Left cardiac atrium (tissue), 4 donors: ENCODE data around the gene CMC1. TPM values are rescaled to one million over a fixed set of nuclear protein-coding genes. Genes with fewer than 3 reads are reported as not detected.
"Not testable (repeated sequence)": the region's sequence is repeated elsewhere in the genome, so short reads cannot be mapped to it uniquely, and the experiment has no call there.

Source experiments
- ATAC-seq, 2 donors: fragments of 200-7000 bp; cut with Tn5 transposase; one replicate each; pipeline ENCODE4 v1.9.1; 2020; ENCODE audit warnings: mild to moderate bottlenecking in 2 of 2, moderate library complexity in 2 of 2
- DNase-seq: peaks from one replicate; pipeline ENCODE4 v3.0.0-alpha.2; 2020
- intact Hi-C, 2 donors: fragments of 100-400 bp; cut with DNase I; formaldehyde crosslinking; loops; one replicate each; pipeline versions ENCODE4 v1.14.1 to v1.15.1; 2022 to 2023
- long read RNA-seq: library from polyadenylated mRNA; unstranded; transcript quantifications from one replicate; pipeline ENCODE4 v2.0.0, GENCODE V29; 2021
- total RNA-seq, 2 donors: library from RNA; stranded (reverse); fragmentation: NEBNext Ultra II Directional; extraction: Animal tissue kit (Norgen Biotek cat#: 25700); gene quantifications; one replicate each; pipeline ENCODE4 v1.2.1, GENCODE V29; 2021
- donor health status: DM: no; HTN: yes; CAD: no.
- donor health status: DM: no; HTN: yes; CAD: no; lungs with severe emphysema.
- donor health status: DM: yes; HTN: yes; CAD: no.
- donor health status: Dilated cardiomyopathy.

CMC1 gene, protein sequence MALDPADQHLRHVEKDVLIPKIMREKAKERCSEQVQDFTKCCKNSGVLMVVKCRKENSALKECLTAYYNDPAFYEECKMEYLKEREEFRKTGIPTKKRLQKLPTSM
- total RNA-seq = 10 to 100 TPM; 28.6 to 32.0 TPM
- long read RNA-seq, full-length matches to known transcripts = 4 of 5 reads
- long read RNA-seq, partial matches to known transcripts = 0 of 5 reads
- long read RNA-seq, other reads (novel, unspliced or antisense) = 1 of 5 reads

DNA sequence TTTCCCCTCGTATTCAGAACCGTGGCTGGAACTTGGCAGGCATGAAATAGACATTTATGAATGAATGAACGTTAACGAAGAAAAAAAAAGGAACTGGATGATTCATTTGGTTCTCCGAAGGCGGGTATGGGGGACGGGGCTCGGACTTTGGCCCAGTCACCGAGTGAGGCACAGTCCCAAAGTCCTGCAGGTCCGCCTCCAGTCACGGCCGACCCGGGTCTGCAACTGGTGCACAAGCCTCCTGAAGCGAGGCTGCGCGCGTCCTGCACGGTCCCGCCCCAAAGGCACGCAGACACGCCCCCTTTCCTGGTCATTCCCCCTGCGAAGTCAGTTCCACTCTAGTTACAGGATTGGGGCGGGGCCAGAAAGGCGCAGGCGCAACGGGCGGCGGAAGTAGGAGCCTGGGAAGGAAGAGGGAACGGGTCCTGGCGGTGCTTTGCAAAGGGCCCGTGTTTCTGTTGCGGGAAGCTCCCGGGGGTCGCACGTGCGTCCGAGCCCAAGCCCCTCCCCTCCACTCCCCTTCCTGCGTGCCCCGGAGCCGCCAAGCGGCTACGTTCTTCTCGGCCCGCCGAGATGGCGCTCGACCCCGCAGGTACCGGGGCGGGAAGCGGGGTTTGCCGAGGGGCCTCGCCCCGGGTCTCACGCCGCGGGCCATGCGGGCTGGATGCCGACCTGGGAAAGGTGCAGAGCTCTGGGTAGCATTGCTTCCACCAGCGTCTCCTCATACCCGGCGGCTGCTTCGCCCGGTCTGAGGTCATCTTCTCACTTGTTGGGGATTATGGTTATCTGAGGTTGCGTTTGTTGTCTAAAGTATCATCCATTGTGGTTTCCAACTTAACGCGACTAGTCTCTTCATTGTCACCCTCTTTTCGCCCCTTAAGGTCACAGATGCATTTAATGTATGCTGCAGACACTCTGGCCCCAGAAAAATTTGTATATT lies at the start of gene CMC1:
Gene CMC1 (plus strand): TSS at position 399 of the 940 bp plus-strand sequence. CDS start 175 bp downstream, at position 574.
- DNase-seq = peak; percentile 99
- peak; percentile 100 for ATAC-seq
- intact Hi-C loops = no loop called here

DNA sequence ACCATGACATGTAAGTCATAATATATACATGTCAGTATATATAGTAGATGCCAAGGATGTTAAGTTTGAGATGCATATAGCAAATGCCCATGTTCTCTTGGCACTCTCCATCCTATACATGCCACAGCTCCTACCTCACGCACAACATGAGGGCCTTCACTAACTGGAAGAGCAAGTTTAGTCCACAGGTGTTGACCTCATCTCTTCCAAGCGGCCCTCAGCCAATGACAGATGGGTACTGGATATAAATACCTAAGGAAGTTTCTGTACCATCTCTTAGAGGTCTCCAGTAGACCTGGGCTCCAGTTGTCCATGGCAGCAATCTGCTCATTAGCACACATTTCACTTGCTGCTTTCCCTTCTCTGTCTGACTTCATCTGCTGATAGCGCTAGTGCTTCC lies 43.3 kb upstream of the CMC1 start:
- no peak for ATAC-seq
- intact Hi-C loops = no loop called here
- no peak for DNase-seq

DNA sequence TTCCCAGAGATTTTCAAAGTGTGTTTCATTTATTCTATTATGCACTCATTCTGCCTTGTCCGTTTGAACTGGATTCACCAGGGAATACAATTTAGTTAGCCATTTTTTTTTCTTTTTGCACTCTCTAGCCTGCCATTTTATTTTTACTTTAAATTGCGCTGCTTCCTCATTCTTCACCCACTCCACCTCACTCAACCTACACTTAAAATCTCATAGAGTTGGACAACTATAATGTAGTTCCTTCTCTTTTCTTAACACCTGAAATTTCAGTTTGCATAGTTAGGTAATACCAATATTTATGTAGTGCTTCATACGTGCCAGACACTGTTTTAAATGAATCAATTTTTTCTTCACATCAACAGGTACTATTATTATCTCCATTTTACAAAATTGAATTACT lies 42.4 kb upstream of the CMC1 start:
- intact Hi-C loops = no loop called here
- DNase-seq = no peak
- ATAC-seq = no peak

DNA sequence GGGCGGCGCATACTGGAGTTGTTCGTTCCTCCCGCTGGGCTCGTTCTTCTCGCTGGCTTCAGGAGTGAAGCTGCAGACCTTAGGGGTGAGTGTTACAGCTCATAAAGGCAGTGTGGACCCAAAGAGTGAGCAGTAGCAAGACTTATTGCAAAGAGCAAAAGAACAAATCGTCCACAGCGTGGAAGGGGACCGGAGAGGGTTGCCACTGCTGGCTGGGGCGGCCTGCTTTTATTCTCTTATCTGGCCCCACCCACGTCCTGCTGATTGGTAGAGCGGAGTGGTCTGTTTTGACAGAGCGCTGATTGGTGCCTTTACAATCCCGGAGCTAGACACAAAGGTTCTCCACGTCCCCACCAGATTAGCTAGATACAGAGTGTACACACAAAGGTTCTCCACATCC lies 41.8 kb upstream of the CMC1 start:
- DNase-seq, intact Hi-C loops, ATAC-seq: not testable (repeated sequence)

DNA sequence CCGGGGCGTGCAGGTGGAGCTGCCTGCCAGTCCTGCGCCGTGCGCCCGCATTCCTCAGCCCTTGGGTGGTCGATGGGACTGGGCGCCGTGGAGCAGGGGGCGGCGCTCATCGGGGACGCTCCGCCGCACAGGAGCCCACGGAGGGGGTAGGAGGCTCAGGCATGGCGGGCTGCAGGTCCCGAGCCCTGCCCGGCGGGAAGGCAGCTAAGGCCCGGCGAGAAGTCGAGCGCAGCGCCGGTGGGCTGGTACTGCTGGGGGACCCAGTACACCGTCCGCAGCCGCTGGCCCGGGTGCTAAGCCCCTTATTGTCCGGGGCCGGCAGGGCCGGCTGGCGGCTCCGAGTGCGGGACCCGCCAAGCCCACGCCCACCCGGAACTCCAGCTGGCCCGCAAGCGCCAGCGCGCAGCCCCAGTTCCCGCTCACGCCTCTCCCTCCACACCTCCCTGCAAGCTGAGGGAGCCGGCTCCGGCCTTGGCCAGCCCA lies 41.0 kb upstream of the CMC1 start:
- not testable (repeated sequence) for DNase-seq

DNA sequence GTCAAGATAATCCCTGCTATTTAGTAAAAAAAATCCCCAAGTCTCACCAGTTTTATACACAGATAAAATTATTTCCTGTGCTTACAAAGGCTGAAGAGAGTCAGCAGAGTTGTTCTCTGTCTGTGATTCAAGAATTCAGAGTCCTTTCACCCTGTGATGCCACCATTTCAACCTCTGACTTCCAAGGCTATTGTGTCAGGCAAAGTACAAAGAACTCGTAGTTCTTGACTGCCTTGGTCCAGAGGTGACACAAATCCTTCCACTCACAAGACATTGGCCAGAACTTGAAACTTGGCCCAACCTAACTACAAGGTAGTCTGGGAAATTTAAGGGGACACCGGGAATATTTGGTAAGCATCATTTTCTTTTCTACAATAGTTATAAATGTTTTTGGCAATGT lies 34.9 kb upstream of the CMC1 start:
- ATAC-seq = peak; percentile 37 to 47
- intact Hi-C loops = no loop called here
- DNase-seq = no peak

More for the DNA sequence above, 41.0 kb upstream of the CMC1 start:
- intact Hi-C loops, ATAC-seq: not testable (repeated sequence)

DNA sequence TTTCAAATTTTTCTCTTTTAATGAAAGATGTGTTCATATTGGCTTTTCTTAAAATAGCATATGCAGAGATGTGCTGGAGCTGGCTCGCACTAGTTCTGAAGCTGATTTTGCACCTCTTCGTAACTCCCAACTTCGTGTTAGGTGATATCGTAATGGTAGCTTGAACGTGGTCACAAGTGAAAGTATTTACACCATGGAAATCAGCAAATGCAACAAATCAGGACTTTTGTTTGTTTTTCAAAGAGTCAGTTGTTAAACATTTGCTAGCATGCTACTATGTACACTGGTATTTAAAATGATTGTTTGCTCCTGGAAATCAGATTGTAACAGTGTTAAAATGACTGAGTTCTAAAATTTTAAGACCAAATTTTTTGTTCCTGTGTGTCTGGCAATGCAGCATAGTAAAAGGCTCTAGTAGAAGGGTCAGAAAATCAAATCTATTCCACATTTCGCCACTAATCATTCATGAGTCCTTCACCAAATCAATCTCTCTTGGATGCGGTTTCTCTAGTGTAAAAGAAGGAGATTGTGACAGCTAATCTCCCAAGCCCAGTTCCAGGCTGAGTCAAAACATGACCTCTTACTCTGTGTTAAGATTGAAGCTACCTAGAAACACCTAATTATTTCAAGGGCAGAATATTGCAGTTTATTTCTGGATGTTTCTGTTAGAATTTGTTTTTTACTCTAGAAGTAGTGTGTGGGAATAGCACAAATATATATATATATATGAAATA lies 34.3 kb upstream of the CMC1 start:
- no peak for DNase-seq
- no peak for ATAC-seq
- intact Hi-C loops = no loop called here

DNA sequence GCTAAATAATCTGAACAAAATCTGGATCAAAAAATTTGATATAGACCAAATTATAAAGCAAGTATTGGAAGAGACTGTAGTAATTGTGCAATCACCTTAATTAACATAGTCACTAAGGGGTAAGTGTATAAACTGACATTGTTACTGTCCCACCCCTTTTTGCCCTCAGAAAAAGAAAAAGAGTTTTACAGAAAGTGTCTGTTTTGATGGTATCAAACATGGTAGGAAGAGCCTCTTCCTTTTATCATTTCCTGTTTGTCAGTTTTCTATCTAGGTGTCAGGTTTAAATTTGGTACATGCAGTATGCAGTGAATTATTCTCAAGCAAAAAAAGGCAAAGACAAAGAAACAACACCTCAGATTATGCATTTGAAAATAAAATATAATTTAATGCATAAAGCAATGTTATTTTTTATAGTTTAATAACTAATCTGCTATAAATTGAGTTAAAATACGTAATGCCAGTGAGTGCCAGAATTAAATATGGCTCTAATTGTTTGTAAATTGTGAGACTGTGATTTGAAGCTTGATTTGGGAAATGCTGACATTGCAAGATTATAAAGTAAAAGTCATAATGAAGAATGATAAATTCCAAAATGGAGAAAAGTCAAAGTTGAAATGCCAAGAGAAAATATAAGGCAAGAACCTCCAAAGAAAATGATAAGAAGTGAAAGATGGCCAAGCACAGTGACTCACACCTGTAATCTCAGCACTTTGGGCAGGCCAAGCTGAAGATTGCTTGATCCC lies 30.3 kb upstream of the CMC1 start:
- intact Hi-C loops = no loop called here
- DNase-seq (no peak), ATAC-seq (no peak)

DNA sequence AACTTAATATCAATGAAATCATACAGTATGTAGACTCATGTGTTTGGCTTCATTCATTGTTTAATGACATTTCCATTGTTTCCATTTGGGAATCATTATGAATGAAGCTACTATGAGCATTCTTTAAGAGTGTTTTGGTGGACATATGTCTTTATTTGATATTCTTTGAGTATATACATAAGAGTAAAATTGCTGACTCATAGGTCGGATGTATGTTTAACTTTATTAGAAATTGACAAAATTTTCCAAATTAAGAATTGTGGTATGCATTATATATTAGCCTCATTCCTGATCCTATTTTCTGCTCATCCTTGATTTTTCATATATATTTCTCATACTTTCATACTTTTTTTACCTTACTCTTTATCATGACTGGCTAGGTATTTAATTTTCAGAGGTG lies 28.7 kb upstream of the CMC1 start:
- no peak for ATAC-seq
- no peak for DNase-seq
- intact Hi-C loops = no loop called here

DNA sequence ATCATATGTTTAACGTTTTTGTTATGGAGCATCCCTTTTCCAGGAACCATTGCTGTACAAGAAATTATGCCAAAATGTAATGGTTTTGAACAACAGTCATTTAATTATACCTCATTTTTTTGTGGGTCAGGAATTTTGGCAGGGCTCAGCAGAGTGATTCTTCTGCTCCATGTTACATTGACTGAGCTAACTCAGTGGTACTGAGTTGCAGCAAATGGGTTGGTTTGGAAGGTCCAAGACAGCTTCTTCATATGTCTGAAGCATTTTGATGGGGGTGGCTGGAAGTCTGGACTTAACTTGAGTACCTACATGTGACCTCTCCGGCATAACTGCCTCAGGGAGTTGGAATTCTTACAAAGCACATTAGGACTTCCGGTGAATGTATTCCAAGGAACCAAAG lies 26.0 kb upstream of the CMC1 start:
- DNase-seq (no peak), ATAC-seq (no peak)
- intact Hi-C loops = no loop called here

DNA sequence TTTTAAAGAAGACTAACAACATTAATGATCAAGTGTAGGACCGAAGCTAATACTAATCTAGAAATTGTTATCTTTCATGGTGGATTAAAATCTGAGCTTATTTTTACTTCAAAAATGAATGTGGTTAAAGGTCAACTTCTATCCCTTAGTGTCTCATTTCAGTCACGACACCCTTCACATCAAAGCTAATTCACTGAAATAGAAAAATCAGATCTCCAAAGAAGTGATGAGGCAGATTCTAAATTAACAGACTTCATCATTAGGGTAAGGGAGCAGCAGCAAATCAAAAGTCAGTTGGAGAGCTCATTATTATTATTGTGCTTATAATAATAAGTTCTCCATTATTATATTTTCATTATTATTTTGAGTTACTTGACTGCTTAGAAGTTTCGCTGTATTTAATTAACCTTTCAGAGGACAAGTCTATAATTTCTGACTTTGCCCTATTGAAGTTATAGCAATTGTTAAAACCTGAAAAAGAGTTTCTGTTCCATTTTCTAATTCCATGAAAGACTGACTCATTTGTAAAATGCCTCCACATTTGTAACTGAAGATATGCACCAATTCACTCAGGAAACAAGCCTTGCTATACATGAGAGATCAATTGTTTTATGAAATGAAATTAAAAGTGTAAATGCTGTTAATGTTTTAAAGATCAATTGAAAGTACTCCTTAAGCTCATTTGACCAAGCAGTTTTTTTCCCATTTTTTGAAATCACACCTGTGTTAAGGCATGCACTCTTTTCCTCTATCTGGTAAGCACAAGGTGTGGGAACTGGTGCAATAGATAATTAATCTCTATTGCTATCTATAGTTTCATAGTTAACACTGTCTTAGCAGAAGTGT lies 23.1 kb upstream of the CMC1 start:
- ATAC-seq (no peak), DNase-seq (no peak)
- intact Hi-C loops = no loop called here

DNA sequence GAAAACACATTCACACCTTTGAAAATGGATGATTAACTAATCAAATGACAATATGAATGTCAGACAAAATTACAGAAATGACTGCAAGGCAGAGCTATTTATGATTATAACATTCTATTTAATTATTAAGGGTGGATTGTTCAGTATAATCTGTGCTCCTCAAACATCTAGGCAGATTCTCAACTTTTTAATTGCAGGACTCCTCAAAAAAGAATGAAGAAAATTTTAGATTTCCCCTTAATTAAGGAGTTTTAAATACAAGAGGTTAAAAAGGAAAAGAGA lies 22.6 kb upstream of the CMC1 start:
- DNase-seq (no peak), ATAC-seq (no peak)
- intact Hi-C loops = no loop called here

DNA sequence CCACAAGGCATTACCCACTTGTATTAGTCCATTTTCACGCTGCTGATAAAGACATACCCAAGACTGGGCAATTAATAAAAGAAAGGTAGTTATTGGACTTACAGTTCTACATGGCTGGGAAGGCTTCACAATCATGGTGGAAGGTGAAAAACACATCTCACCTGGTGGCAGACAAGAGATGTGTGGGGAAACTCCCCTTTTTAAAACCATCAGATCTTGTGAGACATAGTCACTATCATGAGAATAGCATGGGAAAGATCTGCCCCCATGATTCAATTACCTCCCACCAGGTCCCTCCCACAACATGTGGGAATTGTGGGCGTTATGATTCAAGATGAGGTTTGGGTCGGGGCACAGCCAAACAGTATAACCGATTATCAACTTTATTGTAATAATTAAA lies 17.0 kb upstream of the CMC1 start:
- ATAC-seq (no peak), DNase-seq (no peak)
- intact Hi-C loops = no loop called here

DNA sequence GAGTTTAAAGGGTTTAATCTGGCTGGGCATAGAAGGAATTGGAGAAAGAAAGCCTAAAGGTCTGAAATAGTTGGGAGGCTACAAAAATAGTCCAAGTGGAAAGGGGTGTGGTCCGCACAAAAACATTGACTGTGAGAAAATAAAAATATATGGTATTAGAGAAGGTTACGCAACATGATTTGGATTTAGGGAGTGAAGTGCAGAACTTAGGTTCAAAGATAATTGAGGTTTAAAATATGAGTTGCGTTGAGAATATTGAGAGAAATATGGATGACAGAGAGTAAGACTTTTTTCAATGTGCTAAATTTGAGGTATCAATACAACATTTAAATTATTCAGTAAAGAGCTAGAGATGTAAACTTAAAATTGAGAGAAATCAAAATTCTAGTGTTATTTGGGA lies 15.4 kb upstream of the CMC1 start:
- ATAC-seq (no peak), DNase-seq (no peak)
- intact Hi-C loops = no loop called here

DNA sequence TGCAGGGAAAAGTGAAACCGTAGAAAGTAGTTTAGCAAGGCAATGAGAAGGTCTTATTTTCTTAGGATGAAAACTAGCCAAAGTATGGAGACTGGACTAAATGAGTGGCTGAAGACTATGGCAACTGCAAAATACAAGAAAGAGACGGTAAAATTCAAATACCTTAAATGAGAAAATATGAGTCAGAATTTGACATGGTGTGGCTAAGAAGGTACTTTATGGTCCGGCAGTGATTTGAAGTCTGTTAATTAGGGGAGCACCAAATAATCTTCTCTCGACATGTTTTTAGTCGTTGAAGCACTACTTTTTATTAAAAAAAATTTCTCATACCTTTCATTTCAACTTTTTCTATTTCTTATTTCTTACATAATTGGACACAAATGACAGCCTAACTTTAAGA lies 12.8 kb upstream of the CMC1 start:
- no peak for DNase-seq
- no peak for ATAC-seq
- intact Hi-C loops = no loop called here

DNA sequence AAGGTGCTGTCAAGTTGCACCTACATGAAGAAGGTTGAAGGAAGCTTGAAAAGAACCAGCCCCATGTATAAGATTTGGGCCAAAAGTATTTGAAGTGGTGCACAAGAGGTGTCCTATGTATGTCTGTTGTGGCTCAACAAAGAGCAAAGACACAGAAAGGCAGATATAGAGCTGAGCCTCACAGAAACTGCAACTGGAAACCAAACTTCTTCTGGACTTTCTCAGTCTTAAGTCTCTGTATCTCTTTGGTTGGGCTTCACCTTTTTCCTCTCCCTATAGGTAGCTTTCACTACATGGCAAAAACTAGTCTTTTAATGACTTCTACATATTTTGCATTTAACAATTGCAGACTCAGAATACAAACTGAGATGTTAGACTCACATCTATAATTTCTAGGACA lies 8.8 kb upstream of the CMC1 start:
- intact Hi-C loops = no loop called here
- no peak for ATAC-seq
- DNase-seq = no peak

DNA sequence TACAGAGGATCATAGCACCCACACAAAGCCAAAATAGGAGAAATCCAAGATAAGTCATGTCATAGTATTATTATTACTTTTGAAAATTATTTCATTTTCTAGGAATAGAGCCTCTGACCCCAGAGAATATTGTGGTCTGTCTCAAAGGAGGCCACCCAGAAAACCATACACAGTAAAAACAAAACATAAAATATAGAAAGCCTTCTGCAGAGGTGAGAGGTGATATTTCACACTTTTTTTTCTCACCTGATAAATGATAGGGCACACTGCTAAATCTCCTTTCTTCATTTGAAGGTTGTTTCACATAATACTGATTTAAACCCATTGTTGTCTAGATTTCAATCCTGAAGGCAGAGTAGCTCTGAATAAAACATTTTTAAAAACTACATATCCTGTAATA lies 7.0 kb upstream of the CMC1 start:
- no peak for DNase-seq
- no peak for ATAC-seq
- intact Hi-C loops = no loop called here

DNA sequence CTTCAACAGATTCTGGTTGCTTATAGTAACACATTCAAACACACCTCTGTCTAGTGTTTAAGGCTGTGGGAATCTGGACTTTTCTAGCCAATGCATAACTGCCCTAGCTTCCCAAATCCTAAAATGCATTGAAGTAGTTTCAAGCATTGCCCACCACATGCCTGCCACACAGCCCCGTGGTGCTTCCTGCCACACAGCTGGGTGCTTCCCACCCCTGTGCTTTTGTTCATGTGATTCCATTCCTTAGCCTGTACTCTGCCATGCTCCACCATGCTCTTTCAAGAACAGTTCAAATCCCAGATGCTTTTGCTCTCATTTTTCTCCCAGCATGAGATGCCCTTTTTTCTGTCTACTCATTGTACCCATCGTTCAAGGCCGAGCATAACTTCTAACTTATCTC lies 2.3 kb upstream of the CMC1 start:
- no peak for DNase-seq
- intact Hi-C loops = no loop called here
- no peak for ATAC-seq

DNA sequence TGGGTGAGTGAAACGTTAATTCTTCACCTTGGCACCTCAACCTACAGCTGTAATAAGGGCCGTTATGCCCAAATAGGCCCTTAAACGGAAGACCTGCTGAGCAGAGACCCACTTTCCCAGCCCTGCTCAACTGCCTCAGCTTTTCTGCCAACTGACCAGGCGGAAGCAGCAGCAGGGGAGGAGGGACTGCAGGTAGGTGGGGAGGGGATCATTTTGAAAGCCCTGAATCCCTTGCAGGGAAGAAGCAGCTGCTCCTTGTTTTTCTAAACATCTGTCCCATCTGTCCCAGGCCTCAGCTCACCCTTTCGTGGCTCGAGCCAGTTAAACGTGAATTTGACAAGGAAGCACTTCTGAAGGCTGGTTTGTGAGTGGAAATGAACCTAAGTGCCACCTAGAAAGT lies 978 bp upstream of the CMC1 start:
- DNase-seq (no peak), ATAC-seq (no peak)
- intact Hi-C loops = no loop called here
